Mesendoderm (in vitro differentiated cells): ENCODE data around the gene TFR2.

Experiments
- DNase-seq: peaks from one replicate; pipeline ENCODE4 v3.0.0; 2013
- H2AK5ac ChIP-seq: 2 replicates; pipeline ENCODE4 v1.6.1; 2013; ENCODE audit warnings: low read length, inconsistent platforms
- H2BK120ac ChIP-seq: 2 replicates; pipeline ENCODE4 v1.6.1; 2013; ENCODE audit warnings: low read depth, mild to moderate bottlenecking, low read length, moderate library complexity, mixed read lengths
- H2BK15ac ChIP-seq: replicated peaks from 2 replicates; pipeline ENCODE4 v1.6.1; 2013; ENCODE audit warnings: low read depth, mild to moderate bottlenecking, moderate library complexity
- H2BK5ac ChIP-seq: 2 replicates; pipeline ENCODE4 v1.6.1; 2013; ENCODE audit warnings: low read length, inconsistent platforms
- H3K18ac ChIP-seq: 2 replicates; pipeline ENCODE4 v1.6.1; 2013; ENCODE audit warnings: mild to moderate bottlenecking, low read length, mixed read lengths
- H3K23ac ChIP-seq: one replicate; pipeline ENCODE4 v1.6.1; 2013; ENCODE audit warnings: low read length
- H3K27ac ChIP-seq: 2 replicates; pipeline ENCODE4 v1.5.1; 2013; ENCODE audit warnings: low read depth, mild to moderate bottlenecking, inconsistent platforms, low read length, moderate library complexity
- H3K27me3 ChIP-seq: 2 replicates; pipeline ENCODE4 v1.6.1; 2013; ENCODE audit warnings: low read length, control low read depth, mild to moderate bottlenecking, inconsistent platforms; ENCODE audit not compliant: insufficient read depth, poor library complexity
- H3K36me3 ChIP-seq: 2 replicates; pipeline ENCODE4 v1.6.1; 2013; ENCODE audit warnings: low read length, inconsistent platforms; ENCODE audit not compliant: control insufficient read depth, insufficient read depth
- H3K4ac ChIP-seq: one replicate; pipeline ENCODE4 v1.6.1; 2013; ENCODE audit warnings: low read depth, mild to moderate bottlenecking, low read length, moderate library complexity
- H3K4me1 ChIP-seq: 2 replicates; pipeline ENCODE4 v1.6.1; 2013; ENCODE audit warnings: low read depth, low read length, inconsistent platforms; ENCODE audit not compliant: control insufficient read depth
- H3K4me2 ChIP-seq: 2 replicates; pipeline ENCODE4 v1.6.1; 2013; ENCODE audit warnings: low read length
- H3K4me3 ChIP-seq: 2 replicates; pipeline ENCODE4 v1.5.1; 2013; ENCODE audit warnings: mild to moderate bottlenecking, low read length
- H3K56ac ChIP-seq: one replicate; pipeline ENCODE4 v1.6.1; 2013; ENCODE audit warnings: low read length
- H3K79me1 ChIP-seq: 2 replicates; pipeline ENCODE4 v1.6.1; 2013; ENCODE audit warnings: low read length, inconsistent platforms
- H3K79me2 ChIP-seq: 2 replicates; pipeline ENCODE4 v1.6.1; 2013; ENCODE audit warnings: mild to moderate bottlenecking, low read length; ENCODE audit not compliant: control insufficient read depth, insufficient read depth
- H3K9ac ChIP-seq: 2 replicates; pipeline ENCODE4 v1.6.1; 2013; ENCODE audit warnings: low read length, inconsistent platforms
- H4K5ac ChIP-seq: one replicate; pipeline ENCODE4 v1.6.1; 2013; ENCODE audit warnings: low read length
- H4K8ac ChIP-seq: one replicate; pipeline ENCODE4 v1.6.1; 2013; ENCODE audit warnings: low read depth, mild to moderate bottlenecking, control low read depth, low read length, moderate library complexity
- WGBS: extraction: QIAGEN DNeasy Blood & Tissue Kit; methylation state at CpG from one replicate; pipeline ENCODE4 v1.1.7; 2013; ENCODE audit warnings: low lambda C conversion rate, missing lambda C conversion rate; ENCODE audit not compliant: insufficient coverage; ENCODE audit errors: extremely low coverage; 5-methylcytosine and 5-hydroxymethylcytosine counted together

Gene TFR2

DNA sequence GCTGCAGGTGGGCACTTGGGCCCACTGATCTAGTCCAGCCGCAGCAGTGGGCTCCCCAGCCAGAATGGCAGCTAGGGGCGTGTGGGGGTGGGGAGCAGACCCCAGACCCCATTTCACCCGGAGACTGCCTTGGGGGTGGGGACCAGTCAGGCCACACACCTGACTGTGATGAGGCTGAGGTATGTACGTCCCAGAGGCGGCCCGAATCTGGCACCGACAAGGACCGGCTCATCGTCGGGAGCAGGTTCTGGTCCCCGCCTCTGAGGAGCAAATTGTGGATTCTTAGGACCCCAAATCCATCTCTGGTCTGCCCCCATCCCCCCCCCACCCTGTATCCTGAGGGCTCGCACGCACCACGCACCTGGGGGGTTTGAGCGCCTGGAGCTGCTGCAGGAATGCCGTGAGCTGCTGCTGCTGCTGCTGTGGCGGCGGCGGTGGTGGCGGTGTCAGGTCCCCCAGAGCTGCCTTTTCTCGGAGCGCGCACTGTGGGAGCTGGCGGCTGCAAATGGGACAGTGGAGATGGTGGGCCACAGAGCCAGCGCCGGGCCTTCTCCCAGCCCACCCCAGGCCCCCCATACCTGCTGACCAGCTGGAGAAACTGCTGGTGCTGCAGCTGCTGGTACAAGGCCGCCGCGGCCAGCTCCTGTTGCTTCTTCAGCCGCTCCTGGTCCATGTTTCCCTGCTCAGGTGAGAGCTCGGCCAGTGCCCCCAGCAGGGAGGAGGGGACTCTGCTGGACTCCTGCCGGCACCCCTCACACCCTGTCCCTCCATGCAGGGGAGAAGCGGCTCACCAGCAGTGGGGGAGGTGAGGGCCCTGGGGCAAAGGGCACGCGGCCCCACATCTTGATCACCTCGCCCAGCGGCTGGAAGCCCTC, 42.5 kb upstream of the TFR2 start:
- H3K36me3 ChIP-seq: peaks cover 21% of the 10 kb centered on the region
- no peaks in the 10 kb centered on the region for H3K4me1 ChIP-seq
- no peak for DNase-seq
- H3K23ac ChIP-seq: no peak overlapping the region
- H3K9ac ChIP-seq: no peak overlapping the region
- no peak overlapping the region for H3K18ac ChIP-seq
- H3K27ac ChIP-seq: no peak overlapping the region
- no peaks in the 10 kb centered on the region for H3K27me3 ChIP-seq
- H2BK5ac ChIP-seq: no peak overlapping the region
- peaks cover 5% of the 10 kb centered on the region for H3K79me2 ChIP-seq
- no peak overlapping the region for H3K4me2 ChIP-seq
- H4K8ac ChIP-seq: no peak overlapping the region
- no peak overlapping the region for H3K4me3 ChIP-seq
- peaks cover 6% of the 10 kb centered on the region for H3K79me1 ChIP-seq
- no peak overlapping the region for H4K5ac ChIP-seq
- no CpG with 5 or more reads among the region's 37 CpGs for WGBS
- no peak overlapping the region for H2AK5ac ChIP-seq
- H2BK120ac ChIP-seq: no peak overlapping the region
- no peak overlapping the region for H3K56ac ChIP-seq
- no peak overlapping the region for H3K4ac ChIP-seq
- H2BK15ac ChIP-seq: no peak overlapping the region

DNA sequence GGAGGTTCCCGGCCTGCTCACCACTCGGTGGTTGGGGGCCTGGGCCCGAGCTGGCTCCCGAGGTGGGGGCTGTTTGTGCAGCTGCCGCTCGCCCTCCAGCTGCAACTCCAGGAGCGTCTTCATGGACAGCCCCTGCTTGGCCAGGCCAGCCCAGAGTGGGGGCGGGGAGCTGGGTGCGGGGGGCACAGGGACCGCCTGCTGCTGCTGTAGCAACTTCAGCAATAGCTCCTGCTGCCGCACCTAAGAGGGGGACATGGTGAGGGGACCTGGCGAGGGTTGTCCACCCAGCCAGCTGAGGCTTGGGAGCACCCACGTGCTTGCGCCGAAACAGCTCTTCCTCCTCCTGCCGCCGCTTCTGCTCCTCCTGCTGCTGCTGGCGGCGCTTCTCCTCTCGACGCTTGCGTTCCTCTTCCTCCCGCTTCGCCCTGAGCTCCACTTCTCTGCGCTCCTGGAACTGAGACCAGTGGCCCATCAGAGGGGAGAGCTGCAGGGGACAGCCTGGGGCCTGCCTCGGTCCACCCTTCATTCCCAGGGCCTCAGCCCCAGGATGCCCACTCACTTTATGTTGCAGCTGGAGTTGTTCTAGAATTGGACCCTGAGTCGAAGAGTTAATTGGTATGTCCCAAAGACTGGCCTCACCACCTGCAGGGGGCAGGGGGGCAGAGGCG, 41.8 kb upstream of the TFR2 start:
- H3K4me2 ChIP-seq: no peak overlapping the region
- H3K56ac ChIP-seq: no peak overlapping the region
- H2BK15ac ChIP-seq: no peak overlapping the region
- no peak overlapping the region for H3K27ac ChIP-seq
- no peak overlapping the region for H2BK5ac ChIP-seq
- H3K9ac ChIP-seq: no peak overlapping the region
- no peak overlapping the region for H4K8ac ChIP-seq
- H2AK5ac ChIP-seq: no peak overlapping the region
- no peak overlapping the region for H3K4me3 ChIP-seq
- no peak for DNase-seq
- no peak overlapping the region for H3K18ac ChIP-seq
- peaks cover 24% of the 10 kb centered on the region for H3K36me3 ChIP-seq
- H4K5ac ChIP-seq: no peak overlapping the region
- no peak overlapping the region for H2BK120ac ChIP-seq
- no peaks in the 10 kb centered on the region for H3K79me2 ChIP-seq
- no peak overlapping the region for H3K23ac ChIP-seq
- no peaks in the 10 kb centered on the region for H3K27me3 ChIP-seq
- H3K79me1 ChIP-seq: peaks cover 2% of the 10 kb centered on the region
- no peak overlapping the region for H3K4ac ChIP-seq
- WGBS: no CpG with 5 or more reads among the region's 28 CpGs
- H3K4me1 ChIP-seq: no peaks in the 10 kb centered on the region

DNA sequence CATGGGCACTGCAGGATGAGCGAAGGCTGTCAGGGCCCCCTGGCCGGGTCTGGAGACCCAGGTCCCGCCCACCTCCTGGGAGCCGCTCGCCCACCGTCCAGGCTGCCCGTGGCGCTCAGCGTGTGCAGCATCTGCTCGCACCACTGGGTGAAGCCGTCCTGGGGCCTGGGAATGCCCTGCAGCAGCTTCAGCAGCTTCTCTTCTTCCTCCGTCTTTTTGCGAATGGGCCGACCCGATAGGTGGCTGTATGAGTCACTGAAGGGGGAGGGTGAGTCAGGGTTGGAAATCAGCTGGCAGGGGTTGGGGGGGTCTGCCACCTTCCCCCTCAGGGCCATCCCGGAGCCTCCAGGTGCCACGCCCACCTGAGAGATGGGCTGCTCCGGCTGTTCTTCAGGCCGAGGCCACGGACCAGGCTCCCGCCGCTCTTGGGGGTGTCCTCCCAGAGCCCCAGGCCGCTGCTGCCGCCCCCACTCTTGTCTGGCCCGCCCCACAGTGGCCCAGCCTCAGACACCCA, 40.9 kb upstream of the TFR2 start:
- Histone ChIP-seq H3K9ac (no peak overlapping the region), H3K23ac (no peak overlapping the region), H3K4ac (no peak overlapping the region), H3K79me2 (no peaks in the 10 kb centered on the region), H2BK5ac (no peak overlapping the region), H2BK15ac (no peak overlapping the region), H4K5ac (no peak overlapping the region), H3K56ac (no peak overlapping the region), H2BK120ac (no peak overlapping the region), H3K27me3 (no peaks in the 10 kb centered on the region), H4K8ac (no peak overlapping the region), H3K4me2 (no peak overlapping the region), H3K27ac (no peak overlapping the region), H3K79me1 (no peaks in the 10 kb centered on the region), H3K4me1 (no peaks in the 10 kb centered on the region), H3K4me3 (no peak overlapping the region), H3K36me3 (peaks cover 20% of the 10 kb centered on the region), H2AK5ac (no peak overlapping the region), H3K18ac (no peak overlapping the region)
- WGBS: no CpG with 5 or more reads among the region's 25 CpGs
- DNase-seq: no peak

DNA sequence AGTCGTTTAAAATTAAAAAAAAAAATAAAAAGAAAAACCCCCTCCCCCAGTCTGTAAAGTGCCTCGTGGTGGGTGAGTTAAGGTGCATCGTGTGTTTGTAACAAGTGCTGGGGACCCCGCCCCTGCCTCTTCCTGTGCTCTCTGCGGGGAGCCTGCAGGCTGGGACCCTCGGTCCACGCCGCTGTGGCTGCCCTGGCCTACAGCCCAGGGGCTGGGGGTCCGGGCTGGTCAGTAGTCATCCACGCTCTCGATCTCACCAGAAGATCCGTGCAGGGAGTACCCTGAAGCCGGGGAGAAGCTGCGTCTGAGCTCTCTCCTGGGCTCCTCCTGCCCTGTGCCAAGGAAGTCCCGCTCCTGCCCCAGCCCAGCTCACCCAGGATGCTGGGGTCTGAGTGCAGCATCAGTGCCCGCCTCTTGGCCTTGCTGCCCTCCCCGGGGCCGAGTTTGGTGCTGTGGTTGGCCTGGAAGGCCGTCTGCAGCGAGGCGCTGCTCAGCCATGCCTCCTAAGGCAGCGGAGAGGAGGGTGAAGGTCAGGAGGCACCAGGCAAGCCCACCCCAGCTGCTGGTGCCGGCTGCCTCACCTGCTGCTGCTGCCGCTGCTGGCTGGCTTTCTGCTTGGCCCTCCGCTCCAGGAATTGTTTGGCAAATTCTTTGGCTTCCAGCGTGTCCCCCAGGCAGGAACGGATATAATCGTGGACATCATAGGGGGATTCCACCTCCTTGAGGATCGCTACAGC, 40.3 kb upstream of the TFR2 start:
- DNase-seq: no peak
- H3K36me3 ChIP-seq: peaks cover 20% of the 10 kb centered on the region
- no peaks in the 10 kb centered on the region for H3K27me3 ChIP-seq

DNA sequence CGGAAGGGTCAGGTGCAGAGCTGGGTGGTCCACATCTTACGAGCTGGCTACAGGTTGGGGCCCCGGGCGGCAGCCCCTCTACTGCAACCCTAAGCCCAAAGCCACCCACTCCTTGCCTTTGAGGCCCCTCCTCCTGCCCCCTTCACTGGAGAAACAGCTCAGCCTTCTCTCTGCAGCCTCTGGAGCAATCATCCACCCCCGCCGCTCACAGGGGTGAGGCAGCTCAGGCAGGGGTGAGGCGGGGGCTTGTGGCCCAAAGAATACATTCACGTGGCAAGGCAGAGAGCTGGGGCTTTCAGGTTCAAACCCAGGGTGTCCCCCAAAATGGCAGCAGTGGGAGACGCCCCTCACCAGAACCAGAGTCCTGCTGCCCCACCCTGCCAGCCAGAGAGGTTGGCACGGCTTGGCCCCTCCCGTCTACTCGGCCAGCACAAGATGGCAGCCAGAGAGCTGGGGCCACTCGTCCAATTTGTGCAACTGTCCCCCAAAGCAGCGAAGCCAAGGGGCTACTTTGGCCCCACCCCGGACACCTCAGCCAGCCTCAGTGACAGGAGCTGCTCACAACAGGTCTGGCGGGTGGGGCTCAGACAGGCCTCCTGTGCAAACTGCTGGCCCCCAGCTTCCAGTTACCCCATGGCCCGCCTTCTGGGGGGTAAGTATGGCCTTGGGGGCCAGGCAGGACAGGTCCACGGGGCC, 39.4 kb upstream of the TFR2 start:
- Histone ChIP-seq H3K36me3 (peaks cover 19% of the 10 kb centered on the region), H3K27me3 (no peaks in the 10 kb centered on the region), H2BK120ac (no peak overlapping the region), H3K4me2 (no peak overlapping the region), H3K18ac (no peak overlapping the region), H2BK15ac (no peak overlapping the region), H3K23ac (no peak overlapping the region), H4K5ac (no peak overlapping the region), H4K8ac (no peak overlapping the region), H2BK5ac (no peak overlapping the region), H3K27ac (no peak overlapping the region), H3K4me3 (no peak overlapping the region), H3K79me2 (no peaks in the 10 kb centered on the region), H3K4me1 (no peaks in the 10 kb centered on the region), H3K4ac (no peak overlapping the region), H3K79me1 (peaks cover 3% of the 10 kb centered on the region), H3K9ac (no peak overlapping the region), H2AK5ac (no peak overlapping the region), H3K56ac (no peak overlapping the region)
- no CpG with 5 or more reads among the region's 18 CpGs for WGBS
- DNase-seq: no peak

More for the DNA sequence above, 40.3 kb upstream of the TFR2 start:
- no peak overlapping the region for H3K18ac ChIP-seq
- H3K56ac ChIP-seq: no peak overlapping the region
- no peak overlapping the region for H4K8ac ChIP-seq
- no peak overlapping the region for H3K9ac ChIP-seq
- no peak overlapping the region for H3K4ac ChIP-seq
- no peak overlapping the region for H2BK15ac ChIP-seq
- H3K27ac ChIP-seq: no peak overlapping the region
- no peak overlapping the region for H2BK120ac ChIP-seq
- H3K23ac ChIP-seq: no peak overlapping the region
- H3K4me2 ChIP-seq: no peak overlapping the region
- no peak overlapping the region for H2BK5ac ChIP-seq
- H3K79me2 ChIP-seq: no peaks in the 10 kb centered on the region
- H4K5ac ChIP-seq: no peak overlapping the region
- H2AK5ac ChIP-seq: no peak overlapping the region
- WGBS: no CpG with 5 or more reads among the region's 29 CpGs
- H3K79me1 ChIP-seq: peaks cover 2% of the 10 kb centered on the region
- no peaks in the 10 kb centered on the region for H3K4me1 ChIP-seq
- no peak overlapping the region for H3K4me3 ChIP-seq
